Ureter (tissue), 1 donor: ENCODE measurements around the gene APP. TPM values are rescaled to one million over a fixed set of nuclear protein-coding genes. Genes with fewer than 3 reads are reported as not detected.
"Not testable (repeated sequence)": the region's sequence is repeated elsewhere in the genome, so short reads cannot be mapped to it uniquely, and the experiment has no call there.

ENCODE experiments used
- DNase-seq: peaks from one replicate; pipeline ENCODE4 v3.0.0-alpha.2; 2020; ENCODE audit warnings: low spot score
- total RNA-seq: library from RNA; stranded (reverse); gene quantifications from one replicate; pipeline ENCODE4 v1.2.4, GENCODE V29; 2023
- donor health status: DM: yes; HTN: yes; CAD: no.

APP gene
- total RNA-seq, 1 donor from 2014 or later, result 491 TPM

DNA sequence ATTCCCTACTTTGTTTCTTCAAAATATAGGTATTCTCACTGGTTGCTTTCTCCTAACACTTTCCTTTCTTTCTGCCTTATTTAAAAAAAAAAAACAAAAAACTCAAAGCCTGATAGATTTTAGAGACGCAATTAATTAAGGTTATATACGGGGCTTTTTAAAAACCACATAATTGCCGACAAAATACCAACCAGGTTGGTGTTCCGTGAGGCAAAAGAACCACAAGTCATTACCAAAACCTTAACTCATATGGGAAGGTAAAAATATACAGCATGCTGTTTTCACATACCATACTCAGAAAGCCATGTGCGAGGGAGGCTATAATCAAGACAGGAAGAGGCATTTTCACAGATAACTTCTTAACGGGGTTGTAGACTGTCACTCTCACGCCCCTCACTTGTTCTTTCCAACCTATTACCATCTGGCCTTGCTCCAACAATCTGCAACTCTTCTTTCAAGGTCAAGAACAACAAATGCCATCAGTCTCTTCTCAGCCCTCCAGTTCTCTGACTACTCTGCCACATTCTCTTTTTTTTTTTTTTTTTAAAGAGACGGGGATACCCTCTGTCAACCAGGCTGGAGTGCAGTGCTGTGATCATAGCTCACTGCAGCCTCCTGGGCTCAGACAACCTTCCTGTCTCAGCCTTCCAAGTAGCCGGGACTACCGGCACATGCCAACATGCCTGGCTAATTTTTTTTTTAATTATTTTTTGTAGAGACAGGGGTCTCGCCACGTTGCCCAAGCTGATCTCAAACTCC, 102.6 kb downstream of the APP start:
- DNase-seq, result no peak

DNA sequence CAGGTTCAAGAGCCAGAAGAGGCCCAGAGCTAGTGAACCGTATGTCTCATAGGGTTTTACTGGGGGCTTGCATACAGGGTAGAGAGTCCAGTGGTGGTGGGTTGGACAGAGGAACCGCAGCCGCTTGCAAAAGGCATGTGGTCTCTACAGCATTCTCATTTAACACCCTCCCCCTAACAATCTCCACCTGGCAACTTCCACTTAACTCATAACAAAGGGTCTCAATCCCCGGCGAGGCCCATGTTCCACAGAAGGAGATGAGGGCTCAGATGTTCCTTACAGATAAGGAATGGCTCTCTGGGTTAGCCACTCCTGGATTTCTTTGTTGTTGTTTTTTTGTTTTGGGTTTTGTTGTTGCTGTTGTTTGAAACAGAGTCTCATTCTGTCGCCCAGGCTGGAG, 106.1 kb downstream of the APP start:
- no peak for DNase-seq

DNA sequence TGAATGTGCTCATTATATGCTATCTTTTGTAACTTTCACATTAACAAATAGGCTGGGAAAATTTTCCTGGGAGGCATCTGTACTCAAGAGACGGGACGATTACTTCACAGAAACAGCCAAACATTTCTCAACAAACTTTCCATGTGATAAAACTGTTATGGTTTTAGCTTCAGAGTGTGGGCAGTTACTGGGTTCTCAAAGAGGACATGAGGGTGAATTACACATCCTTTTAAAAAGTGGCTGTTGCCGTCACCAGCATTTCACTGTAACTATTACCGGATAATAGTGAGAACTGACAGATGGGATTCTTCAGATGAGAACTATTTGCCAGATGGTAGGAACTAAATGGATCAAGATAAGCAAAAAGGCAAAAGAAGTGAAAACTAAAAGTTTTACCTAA, 109.1 kb downstream of the APP start:
- DNase-seq, result no peak

DNA sequence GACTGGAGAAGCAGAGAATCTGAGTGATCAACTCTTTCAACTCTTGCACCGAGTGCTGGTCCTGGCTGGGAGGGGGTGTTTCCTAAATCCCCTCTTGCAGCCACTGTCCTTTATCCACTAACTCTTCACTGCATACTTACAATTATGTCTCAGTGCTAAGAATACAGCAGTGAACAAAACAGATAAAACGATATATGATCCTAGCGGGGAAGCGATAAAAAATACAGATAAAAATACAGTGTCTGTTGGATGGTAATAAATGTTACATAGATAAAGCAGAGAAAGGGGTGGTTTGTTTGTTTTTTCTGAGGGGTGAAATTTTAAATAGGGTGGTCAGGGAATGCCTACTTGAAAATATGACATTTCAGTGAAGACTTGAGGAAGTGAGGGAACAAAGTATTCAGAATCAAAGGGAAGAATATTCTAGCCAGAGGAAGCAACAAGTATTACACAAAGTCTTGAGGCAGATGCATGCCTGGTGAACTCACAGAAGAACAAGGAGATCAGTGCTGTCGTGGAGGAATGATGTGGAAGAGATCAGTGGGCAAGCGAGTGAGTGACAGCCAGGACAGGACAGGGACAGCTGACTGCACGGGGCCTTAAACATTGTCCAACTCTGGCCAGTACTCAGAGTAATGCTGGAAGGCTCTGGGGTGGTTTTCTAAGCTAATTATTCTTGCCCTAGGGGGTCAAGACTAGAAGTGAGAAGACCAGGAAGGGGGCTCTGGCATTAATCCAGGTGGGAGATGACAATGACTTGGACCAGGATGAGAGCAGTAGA, 110.0 kb downstream of the APP start:
- no peak for DNase-seq

DNA sequence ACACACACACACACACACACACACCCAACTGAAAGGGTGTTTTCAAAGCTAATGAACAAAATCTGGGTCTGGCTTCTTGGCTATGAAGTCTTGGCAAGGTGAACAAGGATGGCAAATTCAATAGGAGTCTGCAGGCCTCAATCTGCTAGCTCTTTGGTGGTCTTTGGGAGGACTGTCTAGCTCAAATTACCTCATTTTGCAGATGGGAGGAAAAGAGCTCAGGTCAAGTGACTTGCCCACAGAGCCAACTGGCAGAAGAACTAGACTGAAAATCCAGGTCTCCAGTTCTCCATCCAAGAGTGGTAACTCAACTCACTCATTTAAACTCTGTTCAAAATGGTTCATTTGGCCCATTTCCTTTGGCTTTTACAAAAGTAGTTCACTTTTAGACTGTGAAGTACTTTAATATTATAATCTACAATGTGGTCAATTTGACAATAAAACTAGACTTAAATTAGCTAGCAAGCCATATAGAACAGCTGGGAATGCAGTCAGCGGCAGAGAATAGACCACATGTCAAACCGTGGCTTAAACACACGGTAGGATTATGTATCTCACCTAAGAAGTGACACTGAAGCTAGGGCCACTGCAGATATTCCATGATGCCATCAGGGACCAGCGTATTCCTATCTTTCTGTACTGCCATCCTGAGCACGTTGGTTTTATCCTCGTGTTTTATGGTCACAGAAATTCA, 112.9 kb downstream of the APP start:
- DNase-seq, result no peak

DNA sequence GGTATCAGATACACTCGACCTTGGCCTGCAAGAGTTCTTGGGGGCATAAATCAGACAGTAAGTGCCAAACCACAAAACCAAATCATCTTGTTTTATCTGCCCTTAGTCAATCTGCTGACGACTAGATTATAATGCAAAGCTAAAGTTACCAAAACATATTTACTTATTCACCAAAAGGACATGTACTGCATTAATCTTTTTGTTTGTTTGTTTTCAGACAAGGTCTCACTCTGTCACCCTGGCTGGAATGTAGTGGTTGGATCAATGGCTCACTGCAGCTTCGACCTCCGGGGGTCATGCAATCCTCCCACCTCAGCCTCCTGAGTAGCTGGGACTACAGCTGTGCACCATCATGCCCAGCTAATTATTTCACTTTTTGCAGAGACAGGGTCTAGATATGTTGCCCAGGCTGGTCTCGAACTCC, 114.7 kb downstream of the APP start:
- DNase-seq, result no peak

DNA sequence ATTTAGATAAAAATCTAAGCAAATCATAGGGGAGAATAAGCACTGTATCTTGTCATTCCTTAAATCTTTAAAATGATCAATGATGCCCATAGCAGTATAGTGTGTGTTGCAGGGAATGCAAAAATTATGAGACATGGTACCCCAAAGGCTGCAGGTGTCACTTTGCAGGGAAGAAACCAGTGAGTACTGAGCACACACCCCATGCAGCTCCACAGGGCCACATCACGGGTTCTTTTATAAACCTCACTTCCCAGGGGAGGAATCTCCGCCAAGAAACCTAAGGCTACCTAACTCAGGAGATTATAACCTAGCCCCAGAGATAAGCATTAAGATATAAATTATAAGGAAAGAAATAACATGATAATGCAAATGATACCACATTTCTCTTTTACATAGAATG, 115.6 kb downstream of the APP start:
- no peak for DNase-seq

DNA sequence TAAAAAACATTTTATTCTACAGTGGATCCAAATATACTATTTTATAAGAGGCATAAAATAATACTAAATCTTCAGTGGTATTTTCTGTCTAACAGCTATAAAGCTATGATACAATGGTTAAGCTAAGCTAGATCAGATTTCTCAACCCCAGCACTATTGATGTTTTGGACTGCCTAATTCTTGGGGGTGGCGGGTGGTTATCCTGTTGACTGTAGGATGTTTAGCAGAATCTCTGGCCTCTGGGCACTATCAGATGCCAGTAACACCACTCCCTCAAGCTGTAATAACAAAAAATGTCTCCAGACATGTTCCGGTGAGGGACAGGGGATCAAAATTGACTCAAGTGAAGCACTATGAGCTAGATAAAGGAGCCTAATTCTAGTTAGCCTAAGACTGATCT, 118.5 kb downstream of the APP start:
- no peak for DNase-seq

DNA sequence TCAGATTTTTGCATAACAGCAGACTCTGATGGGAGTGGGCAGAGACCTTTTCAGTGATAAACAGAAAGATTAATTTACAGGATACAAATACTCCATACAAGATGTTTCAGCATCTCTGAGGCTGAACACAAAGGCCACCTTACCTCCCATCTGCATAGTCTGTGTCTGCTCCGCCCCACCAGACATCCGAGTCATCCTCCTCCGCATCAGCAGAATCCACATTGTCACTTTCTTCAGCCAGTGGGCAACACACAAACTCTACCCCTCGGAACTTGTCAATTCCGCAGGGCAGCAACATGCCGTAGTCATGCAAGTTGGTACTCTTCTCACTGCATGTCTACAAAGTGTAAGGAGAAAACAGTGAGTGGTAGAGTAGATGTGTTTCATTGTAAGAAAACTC, 119.7 kb downstream of the APP start:
- DNase-seq, result no peak

DNA sequence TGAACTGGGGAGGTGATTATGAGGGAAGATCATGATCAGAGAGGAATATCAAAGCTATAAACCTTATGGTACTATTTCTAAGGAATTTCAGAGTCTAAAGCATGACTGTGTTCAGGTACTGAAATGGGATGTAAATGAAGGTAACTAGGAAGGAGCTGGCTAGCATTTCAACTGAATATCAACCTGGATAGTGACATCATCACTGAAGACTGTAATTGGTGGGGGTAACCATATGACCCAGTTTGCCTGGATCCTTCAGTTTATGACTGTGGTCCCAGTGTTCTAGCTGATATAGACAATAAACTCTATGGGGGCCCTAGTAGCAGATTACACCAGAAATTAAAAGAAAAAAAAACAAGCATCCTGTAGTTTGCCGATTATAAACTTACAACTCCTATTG, 120.8 kb downstream of the APP start:
- no peak for DNase-seq

DNA sequence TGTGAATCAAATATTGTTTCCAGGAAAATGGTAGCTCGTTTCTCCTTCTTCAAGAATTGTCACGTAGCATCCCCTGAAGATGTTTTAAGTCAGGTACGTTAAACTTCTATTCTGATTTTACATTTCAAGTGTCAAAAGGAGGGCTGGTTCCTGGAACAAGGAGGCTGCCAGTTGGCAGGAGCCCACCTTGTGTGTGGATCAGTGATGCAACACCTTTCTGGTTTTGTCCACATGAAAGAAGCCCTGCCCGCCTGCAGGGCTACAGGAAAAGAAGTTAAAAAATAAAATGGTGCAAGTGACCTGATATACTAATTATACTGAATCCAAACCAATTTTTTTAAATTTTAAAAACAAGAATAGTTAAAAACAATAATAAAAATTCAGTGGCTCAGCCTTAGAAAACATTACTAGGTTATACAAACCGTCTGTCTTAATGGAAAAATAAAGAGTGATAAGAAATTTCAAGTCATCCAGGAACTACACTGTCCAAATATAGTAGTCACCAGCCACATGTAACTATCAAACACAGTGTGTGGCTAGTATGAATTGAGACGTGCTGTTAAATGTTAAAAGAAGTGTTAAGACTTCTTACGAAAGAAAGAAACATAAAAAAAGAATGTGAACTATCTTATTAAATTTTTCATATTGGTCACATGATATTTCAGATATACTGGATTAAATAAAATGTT, 123.1 kb downstream of the APP start:
- DNase-seq, result no peak

DNA sequence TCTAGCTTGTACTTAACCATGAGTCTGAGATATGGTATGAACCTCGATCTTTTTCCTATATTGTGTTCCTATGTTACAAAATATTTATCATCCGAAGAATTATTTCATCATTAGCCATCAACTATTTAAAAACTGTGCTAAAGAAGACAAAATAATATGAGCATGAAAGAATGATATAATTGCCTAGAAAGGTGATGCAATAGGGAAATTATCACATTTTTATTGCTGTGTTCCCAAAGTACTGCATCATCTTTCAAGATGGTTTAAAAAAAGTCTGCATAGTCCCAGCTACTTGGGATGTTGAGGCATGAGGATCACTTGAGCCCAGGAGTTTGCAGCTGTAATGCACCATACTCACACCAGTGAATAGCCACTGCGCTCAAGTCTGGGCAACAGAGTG, 126.7 kb downstream of the APP start:
- no peak for DNase-seq

DNA sequence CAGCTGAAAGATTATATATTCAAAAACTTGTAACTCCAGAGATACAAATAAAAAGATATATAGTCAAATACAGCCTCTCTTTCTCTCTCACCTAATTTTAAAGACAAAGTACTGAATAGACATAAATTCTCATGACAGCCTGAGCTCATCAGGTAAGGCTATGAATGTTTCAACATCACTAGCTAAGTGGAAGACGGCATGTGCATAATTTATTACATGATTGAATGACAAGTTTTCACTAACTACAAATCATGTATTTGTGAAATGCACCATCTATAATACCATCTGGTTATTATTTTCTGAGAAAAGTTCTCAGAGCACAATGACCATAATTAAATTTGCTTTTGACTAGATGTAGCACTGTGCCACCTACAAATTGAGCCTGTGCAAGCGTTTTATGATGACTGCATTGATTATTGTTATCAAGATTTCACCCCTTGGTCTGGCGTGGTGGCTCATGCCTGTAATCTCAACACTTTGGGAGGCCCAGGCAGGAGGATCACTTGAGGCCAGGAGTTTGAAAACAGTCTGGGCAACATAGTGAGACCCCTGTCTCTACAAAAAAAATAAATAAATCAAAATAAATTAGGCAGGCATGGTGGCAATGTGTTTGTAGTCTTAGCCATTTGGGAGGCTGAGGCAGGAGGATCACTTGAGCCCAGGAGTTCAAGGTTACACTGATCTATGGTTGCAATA, 128.2 kb downstream of the APP start:
- DNase-seq, result no peak

DNA sequence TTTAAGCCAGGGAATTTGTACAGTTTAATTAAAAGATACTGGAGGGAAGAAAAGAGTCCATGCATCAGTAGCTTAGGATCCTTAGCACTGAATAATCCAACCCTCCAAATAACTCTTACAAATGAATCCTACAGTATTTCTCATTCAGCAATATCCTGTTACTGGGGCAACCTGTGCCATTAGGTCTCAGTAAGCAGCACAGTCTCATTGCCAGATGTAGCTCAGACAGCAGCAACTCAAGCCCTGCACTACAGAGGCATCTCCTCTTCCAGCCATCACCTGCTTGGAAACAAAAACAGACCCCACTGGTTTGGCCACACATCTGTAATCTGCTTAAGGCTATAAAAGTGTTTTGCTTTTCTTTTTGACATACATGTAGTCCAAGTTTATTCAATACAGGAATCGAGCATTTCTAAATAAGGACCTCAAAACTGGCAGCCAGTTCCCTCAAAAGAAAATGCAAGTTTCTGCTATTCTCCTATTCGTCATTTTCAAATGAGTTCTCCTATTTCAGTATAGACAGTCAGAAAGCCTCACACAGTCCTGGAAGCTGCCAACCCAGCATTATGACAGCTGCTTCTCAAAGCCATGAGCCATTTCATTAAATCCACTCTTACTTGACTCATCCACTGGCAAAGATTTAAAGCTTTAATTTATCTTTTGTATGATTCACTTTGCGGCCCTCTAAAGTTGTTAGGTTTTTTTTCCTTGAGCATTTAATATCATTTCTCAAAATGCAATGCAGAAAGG, 129.0 kb downstream of the APP start:
- DNase-seq, result no peak

DNA sequence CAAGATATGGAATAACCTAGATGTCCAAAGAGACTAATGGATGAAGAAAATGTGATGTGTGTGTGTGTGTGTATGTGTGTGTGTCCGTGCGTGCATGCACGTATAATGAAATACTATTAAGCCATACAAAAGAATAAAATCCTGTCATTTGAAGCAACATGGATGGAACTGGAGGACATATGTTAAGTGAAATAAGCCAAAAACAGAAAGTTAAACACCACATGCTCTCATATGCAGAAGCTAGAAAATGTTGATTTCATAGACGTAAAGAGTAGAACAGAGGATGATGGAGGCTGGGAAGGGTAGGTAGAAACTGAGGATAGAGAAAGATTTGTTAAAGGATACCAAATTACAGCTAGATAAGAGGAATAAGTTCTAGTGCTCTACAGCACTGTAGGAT, 133.7 kb downstream of the APP start:
- no peak for DNase-seq

DNA sequence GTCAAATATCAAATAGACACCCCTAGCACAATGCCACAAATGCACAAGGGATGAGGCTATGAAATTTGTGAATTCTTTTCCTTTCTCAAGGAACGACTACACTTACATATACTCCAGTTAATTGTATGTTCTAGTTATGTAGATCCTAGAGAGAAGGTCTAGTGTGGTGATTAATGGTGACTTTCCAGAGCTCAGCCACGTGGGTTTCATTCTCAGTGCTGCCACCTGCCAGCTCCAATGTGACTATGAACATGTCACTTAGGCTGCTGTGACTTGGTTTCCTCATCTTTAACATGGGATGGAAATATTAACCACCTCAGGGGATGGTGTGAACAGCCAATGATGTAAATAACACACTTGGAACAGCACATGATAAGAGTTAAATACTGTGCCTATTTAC, 138.3 kb downstream of the APP start:
- DNase-seq, result no peak

DNA sequence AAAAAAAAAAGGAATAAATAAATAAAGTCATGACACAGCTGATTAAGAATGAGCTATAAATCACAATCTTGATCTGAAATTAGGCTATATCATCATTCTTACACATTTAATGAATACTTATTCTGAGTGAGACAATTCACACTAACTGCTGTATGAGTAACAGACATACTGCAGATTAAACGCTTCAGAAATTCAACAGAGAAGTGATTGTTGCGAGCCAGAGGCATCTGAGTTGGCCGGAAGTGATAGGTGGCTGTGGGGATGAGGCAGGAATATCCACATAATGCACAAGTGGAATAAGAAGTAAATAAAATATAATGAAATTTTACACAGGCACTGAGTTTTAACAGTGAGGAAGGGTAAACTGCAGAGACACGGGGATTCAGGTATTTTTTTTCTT, 142.4 kb downstream of the APP start:
- DNase-seq, result no peak

DNA sequence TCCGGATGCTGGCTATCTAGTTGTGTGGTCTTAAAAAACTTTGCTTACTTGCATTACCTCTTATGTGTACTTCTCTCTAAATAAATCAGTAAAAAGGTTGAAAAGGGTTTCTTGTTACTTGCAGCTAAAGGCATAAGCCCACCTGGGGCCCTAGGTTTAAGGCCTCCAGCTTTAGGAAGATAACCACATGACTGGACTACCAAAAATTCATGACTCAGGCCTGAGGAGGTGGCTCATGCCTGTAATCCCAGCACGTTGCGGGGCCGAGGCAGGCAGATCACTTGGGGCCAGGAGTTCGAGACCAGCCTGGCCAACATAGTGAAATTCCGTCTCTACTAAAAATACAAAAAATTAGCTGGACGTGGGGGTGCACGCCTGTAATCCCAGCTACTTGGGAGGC, 142.9 kb downstream of the APP start:
- no peak for DNase-seq

DNA sequence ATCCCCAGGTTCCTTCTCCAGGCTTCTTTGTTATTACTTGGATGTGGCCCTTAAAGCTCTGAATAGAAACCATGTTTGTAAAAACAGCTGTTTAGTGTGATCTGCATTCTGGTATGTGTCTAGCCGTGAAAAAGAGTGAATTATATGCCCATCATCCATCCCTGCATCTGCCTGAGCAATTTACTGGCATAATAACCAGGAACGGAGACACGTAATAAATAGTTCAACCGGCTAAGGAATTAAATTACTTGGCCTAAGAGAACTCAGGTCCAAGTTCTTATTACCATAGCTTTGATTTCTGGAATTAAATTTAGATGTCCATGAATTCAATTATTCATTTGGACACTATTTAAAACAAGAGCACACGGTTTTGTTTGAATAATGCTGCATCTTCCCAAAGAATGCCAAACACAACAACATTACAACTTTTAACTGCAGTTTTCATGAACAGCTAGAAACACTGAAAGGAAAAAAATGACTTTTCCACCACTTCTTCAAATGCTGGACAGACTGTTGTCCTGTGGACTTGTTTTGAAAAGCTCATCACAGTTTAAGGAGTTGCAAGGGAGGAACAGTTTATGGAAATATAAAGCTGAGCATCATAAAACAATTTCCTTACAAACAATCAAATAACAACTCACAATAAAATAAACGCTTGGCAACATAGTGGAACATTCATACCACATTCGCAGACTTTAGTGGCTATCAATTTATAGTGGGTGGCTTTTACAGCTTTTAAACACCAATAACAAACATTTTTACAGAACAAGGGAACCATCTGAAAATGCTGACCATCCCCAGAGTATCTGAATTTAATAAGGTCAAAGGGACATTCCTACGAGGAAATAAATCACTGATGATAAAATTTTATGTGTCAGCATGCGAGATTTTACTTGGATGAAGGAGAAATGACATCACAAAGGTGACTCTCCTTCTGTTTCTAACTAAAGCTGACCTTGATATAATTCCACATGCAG, 144.7 kb downstream of the APP start:
- no peak for DNase-seq

DNA sequence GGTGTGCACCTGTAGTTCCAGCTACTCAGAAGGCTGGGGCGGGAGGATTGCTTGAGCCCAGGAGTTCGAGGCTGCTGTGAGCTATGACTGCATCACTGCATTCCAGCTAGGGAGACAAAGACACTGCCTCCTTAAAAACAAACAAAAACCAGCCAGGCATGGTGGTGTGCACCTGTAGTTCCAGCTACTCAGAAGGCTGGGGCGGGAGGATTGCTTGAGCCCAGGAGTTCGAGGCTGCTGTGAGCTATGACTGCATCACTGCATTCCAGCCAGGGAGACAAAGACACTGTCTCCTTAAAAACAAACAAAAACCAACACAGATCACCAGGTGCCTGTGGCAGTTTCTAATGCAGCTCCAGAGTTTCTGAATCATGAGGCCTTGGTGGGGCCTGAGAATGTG, 147.2 kb downstream of the APP start:
- DNase-seq, result not testable (repeated sequence)
